Suppressor macrophage treated with lipopolysaccharide for 4 hours (primary cell): ENCODE measurements around the gene ZNF576.
"Not testable (repeated sequence)": the region's sequence is repeated elsewhere in the genome, so short reads cannot be mapped to it uniquely, and the experiment has no call there.

Experiments used
- DNase-seq: peaks from one replicate; pipeline ENCODE4 v3.0.0-alpha.2; 2020

ZNF576 gene

GRCh38 chr19:43628646-43629326 lies 32.4 kb downstream of the ZNF576 start:
- DNase-seq = no peak

GRCh38 chr19:43631491-43631890 lies 35.1 kb downstream of the ZNF576 start:
- DNase-seq = no peak

- no peak for DNase-seq
Measured at GRCh38 chr19:43633520-43633919, 37.1 kb downstream of the ZNF576 start.

GRCh38 chr19:43634068-43634467 lies 37.7 kb downstream of the ZNF576 start:
- DNase-seq = no peak

GRCh38 chr19:43634506-43634871 lies 38.1 kb downstream of the ZNF576 start:
- no peak for DNase-seq

GRCh38 chr19:43634872-43635560 lies 38.6 kb downstream of the ZNF576 start:
- no peak for DNase-seq

- not testable (repeated sequence) for DNase-seq
Measured at GRCh38 chr19:43635561-43635940, 39.2 kb downstream of the ZNF576 start.

- no peak for DNase-seq
Measured at GRCh38 chr19:43636121-43636683, 39.8 kb downstream of the ZNF576 start.

- DNase-seq = no peak
Measured at GRCh38 chr19:43638214-43638994, 42.0 kb downstream of the ZNF576 start.

- no peak for DNase-seq
Measured at GRCh38 chr19:43638995-43639518, 42.7 kb downstream of the ZNF576 start.

GRCh38 chr19:43639519-43640423 lies 43.4 kb downstream of the ZNF576 start, which contains the start of gene CADM4:
CADM4 (minus strand) TSS chr19:43639850; CDS start chr19:43639790, 60 bp downstream.
- no peak for DNase-seq

- DNase-seq = no peak
Measured at GRCh38 chr19:43640424-43640757, 44.0 kb downstream of the ZNF576 start.

GRCh38 chr19:43641333-43641732 lies 44.9 kb downstream of the ZNF576 start:
- DNase-seq = no peak

GRCh38 chr19:43642531-43642930 lies 46.1 kb downstream of the ZNF576 start:
- no peak for DNase-seq

GRCh38 chr19:43643326-43643725 lies 46.9 kb downstream of the ZNF576 start:
- no peak for DNase-seq

- DNase-seq = no peak
Measured at GRCh38 chr19:43644181-43644580, 47.8 kb downstream of the ZNF576 start.

- DNase-seq = no peak
Measured at GRCh38 chr19:43648633-43649032, 52.2 kb downstream of the ZNF576 start.

GRCh38 chr19:43649514-43649913 lies 53.1 kb downstream of the ZNF576 start:
- no peak for DNase-seq

GRCh38 chr19:43650276-43650675 lies 53.9 kb downstream of the ZNF576 start:
- DNase-seq = not testable (repeated sequence)
